Left hindlimb (tissue), 1 donor: ENCODE results near the gene ZNF582.
"Not testable (repeated sequence)": the region's sequence is repeated elsewhere in the genome, so short reads cannot be mapped to it uniquely, and the experiment has no call there.

ENCODE experiments used
- DNase-seq: peaks from one replicate; pipeline ENCODE4 v3.0.0-alpha.2; 2018

Gene ZNF582

GRCh38 chr19:56350416-56351045 is 42.8 kb downstream of the ZNF582 start:
- no peak for DNase-seq

GRCh38 chr19:56348289-56348877 is 45.0 kb downstream of the ZNF582 start:
- no peak for DNase-seq

- DNase-seq, result no peak
Observed at GRCh38 chr19:56347163-56347778, 46.1 kb downstream of the ZNF582 start.

GRCh38 chr19:56341948-56342347 is 51.4 kb downstream of the ZNF582 start:
- DNase-seq, result no peak

GRCh38 chr19:56339031-56339430 is 54.3 kb downstream of the ZNF582 start:
- DNase-seq, result not testable (repeated sequence)

GRCh38 chr19:56337077-56337476 is 56.3 kb downstream of the ZNF582 start:
- not testable (repeated sequence) for DNase-seq

GRCh38 chr19:56335371-56335770 is 58.0 kb downstream of the ZNF582 start:
- not testable (repeated sequence) for DNase-seq

- no peak for DNase-seq
Observed at GRCh38 chr19:56333506-56333905, 59.8 kb downstream of the ZNF582 start.
